Measurements from ENCODE around the gene POTEB3. TPM values are rescaled to one million over a fixed set of nuclear protein-coding genes. Genes with fewer than 3 reads are reported as not detected.
"Not testable (repeated sequence)": the region's sequence is repeated elsewhere in the genome, so short reads cannot be mapped to it uniquely, and the experiment has no call there.

The POTEB3 gene
- total RNA-seq, 6 donors from 2014 or later, result not detected

DNA sequence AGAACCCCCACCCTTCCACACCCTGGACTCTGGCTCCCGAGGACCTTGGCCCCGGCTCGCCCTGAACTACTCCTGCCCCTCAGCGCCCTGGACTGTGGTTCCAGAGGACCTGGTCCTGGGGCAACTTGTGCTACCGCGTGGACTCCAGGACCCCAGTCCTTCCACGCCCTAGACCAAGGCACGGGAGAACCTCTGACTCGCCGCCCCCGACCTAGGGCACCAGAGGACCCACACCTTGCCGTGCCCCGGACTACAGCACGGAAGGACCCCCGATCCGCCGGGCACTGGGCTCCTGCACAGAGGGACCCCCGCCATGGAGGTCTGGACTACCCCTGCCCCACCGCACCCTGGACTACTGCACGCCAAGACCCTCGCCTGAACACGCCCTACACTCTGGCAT lies 71.7 kb downstream of the POTEB3 start:
- no CpG with 5 or more reads among the region's 22 CpGs for WGBS, 2 donors
- not testable (repeated sequence) for H3K27me3 ChIP-seq; H3K36me3 ChIP-seq; H3K4me3 ChIP-seq; ATAC-seq (ENCODE audit: low FRiP score in 2 of 2); H3K27ac ChIP-seq; H3K9me3 ChIP-seq; H3K4me1 ChIP-seq
- DNase-seq, result peak in 1 of 2 donors; percentile 79

Small RNA genes lying within 50 kb of the gene (small RNA-seq; reads per million reads assigned to genes)
- gene GRAMD4P6, result 0 reads per million in 4 donors
- 0 reads per million in 4 donors for gene MIR3118-3
- 0 reads per million in 4 donors for gene RF00026
